ENCODE results near the gene PRPF38B. TPM values are rescaled to one million over a fixed set of nuclear protein-coding genes. Genes with fewer than 3 reads are reported as not detected.

The PRPF38B gene
- total and polyA plus RNA-seq, 8 donors, result 17.1 to 82.3 (median 31.9) TPM

GRCh38 chr1:108729481-108729880 is 37.4 kb downstream of the PRPF38B start:
- Histone ChIP-seq H3K36me3 (no peaks in the 10 kb centered on the region), H3K4me1 (peaks cover 0 to 6% (median 4%) of the 10 kb centered on the region in 4 donors), H3K27me3 (no peaks in the 10 kb centered on the region), H3K9me3 (no peaks in the 10 kb centered on the region), H3K27ac (no peak overlapping the region), H3K4me3 (no peak overlapping the region)
- DNase-seq, result no peak
- TF ChIP-seq POLR2AphosphoS5 (IDR thresholded peaks at IDR 0.05) (no peak), EP300 (IDR thresholded peaks at IDR 0.05) (no peak), POLR2A (IDR thresholded peaks at IDR 0.05) (no peak)
- TF ChIP-seq, protein P1, sequence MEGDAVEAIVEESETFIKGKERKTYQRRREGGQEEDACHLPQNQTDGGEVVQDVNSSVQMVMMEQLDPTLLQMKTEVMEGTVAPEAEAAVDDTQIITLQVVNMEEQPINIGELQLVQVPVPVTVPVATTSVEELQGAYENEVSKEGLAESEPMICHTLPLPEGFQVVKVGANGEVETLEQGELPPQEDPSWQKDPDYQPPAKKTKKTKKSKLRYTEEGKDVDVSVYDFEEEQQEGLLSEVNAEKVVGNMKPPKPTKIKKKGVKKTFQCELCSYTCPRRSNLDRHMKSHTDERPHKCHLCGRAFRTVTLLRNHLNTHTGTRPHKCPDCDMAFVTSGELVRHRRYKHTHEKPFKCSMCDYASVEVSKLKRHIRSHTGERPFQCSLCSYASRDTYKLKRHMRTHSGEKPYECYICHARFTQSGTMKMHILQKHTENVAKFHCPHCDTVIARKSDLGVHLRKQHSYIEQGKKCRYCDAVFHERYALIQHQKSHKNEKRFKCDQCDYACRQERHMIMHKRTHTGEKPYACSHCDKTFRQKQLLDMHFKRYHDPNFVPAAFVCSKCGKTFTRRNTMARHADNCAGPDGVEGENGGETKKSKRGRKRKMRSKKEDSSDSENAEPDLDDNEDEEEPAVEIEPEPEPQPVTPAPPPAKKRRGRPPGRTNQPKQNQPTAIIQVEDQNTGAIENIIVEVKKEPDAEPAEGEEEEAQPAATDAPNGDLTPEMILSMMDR (IDR thresholded peaks at IDR 0.05), result no peak
- intact Hi-C loops (cut with DNase I; ENCODE audit: low total_unique reads), result no loop called here
- 89 to 93% (median 92%) methylated on average over 4 of the region's 4 CpGs for WGBS, 5 donors

GRCh38 chr1:108732398-108732797 is 40.3 kb downstream of the PRPF38B start:
- no peak overlapping the region for H3K27ac ChIP-seq
- no peak overlapping the region for H3K4me3 ChIP-seq
- no peaks in the 10 kb centered on the region for H3K9me3 ChIP-seq
- no peak for DNase-seq
- 94 to 100% (median 96%) methylated on average over 1 of the region's 1 CpG for WGBS, 5 donors
- no peaks in the 10 kb centered on the region for H3K27me3 ChIP-seq
- no peaks in the 10 kb centered on the region for H3K4me1 ChIP-seq
- intact Hi-C loops (cut with DNase I; ENCODE audit: low total_unique reads), result no loop called here
- H3K36me3 ChIP-seq, result no peaks in the 10 kb centered on the region
- TF ChIP-seq POLR2AphosphoS5 (IDR thresholded peaks at IDR 0.05) (no peak), EP300 (IDR thresholded peaks at IDR 0.05) (no peak)
- TF ChIP-seq, protein P1 (IDR thresholded peaks at IDR 0.05), result no peak

GRCh38 chr1:108734171-108734865 is 42.2 kb downstream of the PRPF38B start:
- TF ChIP-seq, protein P1 (IDR thresholded peaks at IDR 0.05), result no peak
- TF ChIP-seq EP300 (IDR thresholded peaks at IDR 0.05), result no peak
- no peaks in the 10 kb centered on the region for H3K36me3 ChIP-seq
- H3K9me3 ChIP-seq, result no peaks in the 10 kb centered on the region
- H3K4me3 ChIP-seq, result no peak overlapping the region
- 86 to 100% (median 96%) methylated on average over 1 of the region's 1 CpG for WGBS, 5 donors
- no peaks in the 10 kb centered on the region for H3K4me1 ChIP-seq
- intact Hi-C loops (cut with DNase I; ENCODE audit: low total_unique reads), result no loop called here
- no peaks in the 10 kb centered on the region for H3K27me3 ChIP-seq
- no peak for DNase-seq
- no peak overlapping the region for H3K27ac ChIP-seq

DNA sequence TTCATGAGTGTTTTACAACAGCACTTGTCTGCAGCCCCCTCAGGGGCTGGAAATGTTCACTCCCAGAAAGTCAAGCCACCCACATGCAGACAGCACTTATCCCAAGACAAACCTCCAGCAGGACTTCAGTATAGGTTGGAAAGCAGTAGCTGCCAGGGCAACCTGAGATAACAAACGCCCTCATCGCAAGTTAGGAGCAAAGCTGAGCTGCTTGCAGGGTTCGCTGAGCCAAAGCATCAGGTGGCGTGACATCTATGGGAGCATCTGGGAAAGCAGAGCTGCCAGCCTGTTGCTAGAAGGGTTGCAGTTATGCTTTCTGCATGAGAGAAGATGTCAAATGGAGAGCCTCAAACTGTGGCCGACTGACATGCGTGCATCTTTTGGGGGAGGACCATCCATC is 50.1 kb downstream of the PRPF38B start:
- Histone ChIP-seq H3K4me1 (peaks cover 0 to under 1% (median under 1%) of the 10 kb centered on the region in 4 donors), H3K27me3 (no peaks in the 10 kb centered on the region), H3K27ac (no peak overlapping the region), H3K9me3 (no peaks in the 10 kb centered on the region), H3K36me3 (no peaks in the 10 kb centered on the region), H3K4me3 (no peak overlapping the region)
- DNase-seq, result no peak
- intact Hi-C loops (cut with DNase I; ENCODE audit: low total_unique reads), result no loop called here
- 74 to 94% (median 80%) methylated on average over 2 to 6 of the region's 6 CpGs for WGBS, 5 donors
- TF ChIP-seq POLR2A (IDR thresholded peaks at IDR 0.05), result no peak
- TF ChIP-seq, protein P1 (IDR thresholded peaks at IDR 0.05), result no peak
- TF ChIP-seq EP300 (IDR thresholded peaks at IDR 0.05), result no peak
- no peak for TF ChIP-seq POLR2AphosphoS5 (IDR thresholded peaks at IDR 0.05)

Data from stomach (tissue), 9 donors.